Measurements from ENCODE around the gene CENPN. TPM values are rescaled to one million over a fixed set of nuclear protein-coding genes. Genes with fewer than 3 reads are reported as not detected.

The CENPN gene
- total RNA-seq, 2 experiments from 2014 or later: 45.7 to 56.3 TPM

DNA sequence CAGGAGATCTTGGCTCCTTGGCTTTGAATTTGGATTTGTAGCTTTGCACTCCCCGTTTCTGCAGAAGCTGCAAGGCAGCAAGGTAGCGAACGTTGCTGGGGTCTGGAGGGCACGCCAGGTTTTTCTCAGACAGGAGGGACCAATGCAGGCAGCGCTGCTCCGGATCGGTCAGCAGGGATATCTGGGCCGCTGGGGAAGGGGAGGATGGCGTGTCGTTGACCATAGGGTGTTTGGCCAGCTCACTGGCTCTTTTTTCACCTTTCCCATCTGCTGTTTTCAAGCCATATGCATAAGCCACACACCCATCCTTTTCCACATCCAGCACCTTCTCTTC, 54.3 kb downstream of the CENPN start:
- CTCF ChIA-PET: no interaction called here
- H3K27me3 Mint-ChIP-seq: no peaks in the 10 kb centered on the region
- no peaks in the 10 kb centered on the region for H3K36me3 Mint-ChIP-seq (ENCODE audit: low read depth)
- no peaks in the 10 kb centered on the region for H3K9me3 Mint-ChIP-seq (ENCODE audit: low read depth)
- H3K4me1 Mint-ChIP-seq: no peaks in the 10 kb centered on the region
- no peak overlapping the region for H3K27ac Mint-ChIP-seq
- no peak for ATAC-seq
- POLR2A ChIA-PET: no interaction called here
- intact Hi-C loops (cut with DNase I, micrococcal nuclease): no loop called here
- DNase-seq: no peak
- H3K4me3 Mint-ChIP-seq: no peak overlapping the region

DNA sequence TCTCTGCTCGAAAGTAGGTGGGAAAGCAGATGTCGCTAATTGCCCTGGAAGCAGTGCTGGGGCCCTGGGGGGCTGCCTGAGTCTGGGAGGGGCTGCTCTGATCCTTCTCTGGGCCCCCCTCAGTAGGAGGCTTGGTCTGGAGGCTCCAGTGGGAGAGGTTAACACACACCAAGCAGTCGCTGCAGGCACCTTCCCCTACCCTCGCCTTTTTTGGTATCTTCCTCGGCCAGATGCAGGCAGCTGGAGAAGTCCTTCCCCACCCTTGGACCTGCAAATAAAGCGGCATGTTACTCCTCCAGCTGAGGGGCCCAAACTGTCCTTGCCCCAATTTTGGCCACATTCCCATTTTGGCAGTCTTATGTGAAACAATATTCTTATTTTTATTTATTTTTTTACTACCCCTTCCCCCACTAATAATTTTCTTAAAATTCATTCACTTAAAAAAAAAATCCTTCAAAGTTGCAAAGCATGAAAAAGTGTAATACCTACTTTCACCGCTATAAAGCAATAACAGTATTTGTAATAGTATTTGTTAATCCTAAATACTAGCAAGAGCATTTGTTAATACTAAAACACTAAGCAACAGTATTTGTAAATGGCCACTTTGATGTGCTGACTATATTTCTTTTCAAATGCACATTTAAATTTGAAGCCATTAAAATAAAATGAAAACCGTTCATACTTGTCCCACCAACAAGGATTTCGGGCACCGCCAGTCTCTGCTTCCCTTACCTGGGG, 55.0 kb downstream of the CENPN start:
- peaks cover 4% of the 10 kb centered on the region for H3K4me1 Mint-ChIP-seq
- DNase-seq (no peak), ATAC-seq (no peak)
- H3K27ac Mint-ChIP-seq: no peak overlapping the region
- POLR2A ChIA-PET: no interaction called here
- H3K27me3 Mint-ChIP-seq: no peaks in the 10 kb centered on the region
- intact Hi-C loops (cut with DNase I, micrococcal nuclease): no loop called here
- no peak overlapping the region for H3K4me3 Mint-ChIP-seq
- no peaks in the 10 kb centered on the region for H3K9me3 Mint-ChIP-seq (ENCODE audit: low read depth)
- CTCF ChIA-PET: no interaction called here
- H3K36me3 Mint-ChIP-seq (ENCODE audit: low read depth): no peaks in the 10 kb centered on the region

DNA sequence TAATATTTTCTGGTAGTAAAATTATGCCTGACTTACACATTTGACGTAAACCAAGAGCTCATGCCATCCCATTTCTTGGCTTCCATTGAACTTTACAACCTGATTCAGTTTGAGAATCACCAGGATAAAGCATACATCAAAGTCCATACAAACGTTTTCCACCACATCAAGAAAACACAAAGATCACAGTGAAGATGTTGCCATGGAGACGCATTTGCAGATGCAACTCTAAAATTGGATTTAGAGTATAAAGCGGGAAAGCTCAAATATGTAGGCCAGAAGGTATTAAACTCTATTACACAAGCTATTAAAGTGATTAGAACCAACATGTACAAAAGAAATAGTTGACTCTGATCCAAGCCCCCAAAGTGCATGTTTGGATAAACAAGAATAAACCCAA, 59.7 kb downstream of the CENPN start:
- peaks cover 4% of the 10 kb centered on the region for H3K4me1 Mint-ChIP-seq
- H3K9me3 Mint-ChIP-seq (ENCODE audit: low read depth): no peaks in the 10 kb centered on the region
- no peaks in the 10 kb centered on the region for H3K36me3 Mint-ChIP-seq (ENCODE audit: low read depth)
- ATAC-seq (no peak), DNase-seq (no peak)
- CTCF ChIA-PET: interaction anchor here (1.4 kb wide), 1 partner anchor 8 kb away, joined by 3 read pairs; no protein-coding TSS in a partner anchor
- intact Hi-C loops (cut with DNase I, micrococcal nuclease): no loop called here
- H3K27me3 Mint-ChIP-seq: no peaks in the 10 kb centered on the region
- H3K4me3 Mint-ChIP-seq: no peak overlapping the region
- no peak overlapping the region for H3K27ac Mint-ChIP-seq
- POLR2A ChIA-PET: no interaction called here

DNA sequence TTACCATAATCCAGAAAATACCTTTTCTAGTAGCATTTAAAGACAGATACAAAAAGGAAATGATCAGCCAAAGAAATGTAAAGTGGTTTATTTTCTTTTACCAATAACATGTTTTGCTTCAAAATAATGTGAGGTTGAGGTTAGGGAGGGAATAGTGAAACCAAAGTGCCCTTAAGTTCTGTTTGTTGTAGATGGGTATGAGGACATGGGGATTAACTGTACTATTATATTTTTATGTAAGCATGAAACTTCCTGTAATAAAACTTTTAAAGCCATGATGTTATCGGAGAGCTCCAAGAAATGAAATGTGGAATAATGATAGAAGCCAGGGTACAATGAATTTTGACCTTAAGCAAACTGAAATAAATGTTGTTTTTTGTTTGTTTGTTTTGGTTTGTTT, 60.2 kb downstream of the CENPN start:
- intact Hi-C loops (cut with DNase I, micrococcal nuclease): no loop called here
- no peaks in the 10 kb centered on the region for H3K27me3 Mint-ChIP-seq
- CTCF ChIA-PET: interaction anchor here (1.4 kb wide), 1 partner anchor 9 kb away, joined by 3 read pairs; no protein-coding TSS in a partner anchor
- ATAC-seq (no peak), DNase-seq (no peak)
- H3K36me3 Mint-ChIP-seq (ENCODE audit: low read depth): no peaks in the 10 kb centered on the region
- H3K4me3 Mint-ChIP-seq: no peak overlapping the region
- no peaks in the 10 kb centered on the region for H3K9me3 Mint-ChIP-seq (ENCODE audit: low read depth)
- POLR2A ChIA-PET: no interaction called here
- peaks cover 4% of the 10 kb centered on the region for H3K4me1 Mint-ChIP-seq
- H3K27ac Mint-ChIP-seq: no peak overlapping the region

DNA sequence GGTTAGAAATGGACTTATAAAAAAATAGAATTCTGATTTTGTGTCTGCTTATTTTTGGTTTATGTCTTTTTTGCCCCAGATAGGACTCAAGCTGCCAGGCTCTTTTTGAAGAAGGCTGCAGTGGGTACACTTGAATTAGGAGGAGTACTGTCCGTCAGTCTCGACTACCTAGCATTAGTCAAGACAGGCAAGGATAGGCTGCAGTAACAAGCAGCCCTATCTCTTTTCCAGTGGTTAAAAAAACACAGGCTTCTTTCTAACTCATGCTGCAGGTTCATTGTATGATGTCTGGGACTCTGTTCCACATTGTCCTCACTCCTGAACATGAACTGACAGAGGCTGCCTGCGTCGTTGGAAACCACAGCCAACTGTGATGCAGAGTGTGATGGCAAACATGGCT, 62.0 kb downstream of the CENPN start:
- H3K27me3 Mint-ChIP-seq: no peaks in the 10 kb centered on the region
- DNase-seq (no peak), ATAC-seq (no peak)
- ChIA-PET CTCF (no interaction called here), POLR2A (no interaction called here)
- H3K4me3 Mint-ChIP-seq: no peak overlapping the region
- H3K4me1 Mint-ChIP-seq: peaks cover 4% of the 10 kb centered on the region
- no peak overlapping the region for H3K27ac Mint-ChIP-seq
- intact Hi-C loops (cut with DNase I, micrococcal nuclease): no loop called here
- H3K36me3 Mint-ChIP-seq (ENCODE audit: low read depth): no peaks in the 10 kb centered on the region
- no peaks in the 10 kb centered on the region for H3K9me3 Mint-ChIP-seq (ENCODE audit: low read depth)

DNA sequence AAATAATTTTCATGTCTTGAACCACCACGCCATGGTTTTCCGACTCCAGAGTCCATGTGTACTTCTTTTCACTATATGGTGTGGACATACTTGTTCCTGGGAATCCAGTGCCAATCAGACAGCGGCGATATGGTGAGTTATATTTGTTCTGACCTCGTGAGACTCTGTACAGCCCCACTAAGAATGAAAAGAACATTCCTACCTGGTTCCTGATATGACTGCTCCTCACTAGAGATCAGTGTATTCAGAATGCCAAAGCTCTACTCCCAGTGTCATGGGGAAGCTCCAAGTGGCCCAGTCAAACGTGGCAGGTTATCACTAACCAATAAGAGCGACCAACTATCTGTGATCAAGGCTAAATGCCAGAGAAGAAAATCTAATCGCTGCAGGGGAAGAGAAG, 64.0 kb downstream of the CENPN start:
- Mint-ChIP-seq H3K4me1 (peaks cover 8% of the 10 kb centered on the region), H3K27ac (no peak overlapping the region), H3K36me3 (ENCODE audit: low read depth) (no peaks in the 10 kb centered on the region), H3K4me3 (no peak overlapping the region), H3K9me3 (ENCODE audit: low read depth) (no peaks in the 10 kb centered on the region), H3K27me3 (no peaks in the 10 kb centered on the region)
- ChIA-PET POLR2A (no interaction called here), CTCF (interaction anchor here (0.6 kb wide), 1 partner anchor 35 kb away, joined by 3 read pairs; the partner anchor contains the start of gene ATMIN)
- intact Hi-C loops (cut with DNase I, micrococcal nuclease): no loop called here
- DNase-seq (no peak), ATAC-seq (no peak)

DNA sequence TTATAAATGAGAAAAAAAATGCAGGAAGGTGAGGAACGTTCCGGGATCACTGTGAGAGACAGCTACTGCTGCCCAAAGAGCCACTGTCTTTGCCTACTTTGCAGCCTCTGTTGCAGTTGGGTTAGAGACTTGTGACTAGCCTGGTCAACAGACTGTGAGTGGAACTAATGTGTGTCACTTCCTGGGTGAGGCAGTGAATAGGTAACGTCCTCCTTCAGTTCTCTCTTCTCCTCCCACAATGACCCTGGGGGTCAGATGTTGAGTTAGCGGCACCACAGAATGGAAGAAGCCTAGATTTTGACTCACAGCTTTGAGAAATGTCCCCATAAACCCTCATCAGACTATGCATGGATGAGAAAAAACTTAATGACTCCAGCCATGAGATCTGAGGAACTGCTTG, 64.8 kb downstream of the CENPN start:
- ChIA-PET POLR2A (no interaction called here), CTCF (no interaction called here)
- ATAC-seq (no peak), DNase-seq (no peak)
- intact Hi-C loops (cut with DNase I, micrococcal nuclease): no loop called here
- Mint-ChIP-seq H3K9me3 (ENCODE audit: low read depth) (no peaks in the 10 kb centered on the region), H3K27me3 (no peaks in the 10 kb centered on the region), H3K4me3 (no peak overlapping the region), H3K36me3 (ENCODE audit: low read depth) (no peaks in the 10 kb centered on the region), H3K27ac (no peak overlapping the region), H3K4me1 (peaks cover 5% of the 10 kb centered on the region)

DNA sequence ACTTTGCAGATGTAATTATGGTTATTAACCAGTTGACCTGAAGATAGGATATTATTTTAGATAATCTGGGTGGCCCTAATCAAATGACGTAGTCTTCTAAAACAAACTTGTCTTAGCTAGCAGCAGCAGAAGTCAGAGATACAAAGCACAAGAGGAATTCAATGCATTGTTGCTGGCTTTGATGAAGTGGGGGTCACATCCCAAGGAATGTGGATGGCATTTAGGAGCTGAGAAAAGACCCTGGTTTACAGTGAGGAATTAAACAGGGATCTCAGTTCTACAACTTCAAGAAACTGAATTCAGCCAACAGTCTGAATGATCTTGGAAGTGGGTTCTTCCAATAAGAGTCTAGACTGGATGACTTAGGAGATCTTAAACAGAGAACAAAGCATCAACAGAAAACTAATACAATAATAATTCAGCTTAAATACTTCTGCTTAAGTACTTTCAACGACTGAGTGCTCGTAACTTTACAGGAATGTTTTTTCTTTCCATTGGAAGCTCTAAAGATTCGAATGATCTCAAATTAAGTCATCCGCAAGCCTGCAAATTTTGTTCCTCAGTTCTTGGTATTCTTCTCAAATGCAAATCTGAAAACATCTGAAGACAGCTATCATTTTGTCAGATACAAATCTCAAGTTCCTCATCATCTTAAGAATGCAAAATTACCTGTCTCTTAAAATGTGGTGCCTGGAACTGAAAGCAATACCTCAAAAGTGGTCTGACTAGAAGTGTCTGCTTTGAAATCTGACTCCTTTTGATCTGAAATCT, 66.7 kb downstream of the CENPN start:
- H3K9me3 Mint-ChIP-seq (ENCODE audit: low read depth): no peaks in the 10 kb centered on the region
- H3K4me1 Mint-ChIP-seq: peaks cover 7% of the 10 kb centered on the region
- intact Hi-C loops (cut with DNase I, micrococcal nuclease): no loop called here
- H3K27ac Mint-ChIP-seq: no peak overlapping the region
- ChIA-PET CTCF (interaction anchor here (2.8 to 5.4 kb wide), 2 partner anchors 38 to 70 kb away, joined by 8 to 51 read pairs; partner anchors contain the start of gene ATMIN), POLR2A (no interaction called here)
- no peak for DNase-seq
- no peak overlapping the region for H3K4me3 Mint-ChIP-seq
- H3K27me3 Mint-ChIP-seq: no peaks in the 10 kb centered on the region
- H3K36me3 Mint-ChIP-seq (ENCODE audit: low read depth): no peaks in the 10 kb centered on the region
- no peak for ATAC-seq

DNA sequence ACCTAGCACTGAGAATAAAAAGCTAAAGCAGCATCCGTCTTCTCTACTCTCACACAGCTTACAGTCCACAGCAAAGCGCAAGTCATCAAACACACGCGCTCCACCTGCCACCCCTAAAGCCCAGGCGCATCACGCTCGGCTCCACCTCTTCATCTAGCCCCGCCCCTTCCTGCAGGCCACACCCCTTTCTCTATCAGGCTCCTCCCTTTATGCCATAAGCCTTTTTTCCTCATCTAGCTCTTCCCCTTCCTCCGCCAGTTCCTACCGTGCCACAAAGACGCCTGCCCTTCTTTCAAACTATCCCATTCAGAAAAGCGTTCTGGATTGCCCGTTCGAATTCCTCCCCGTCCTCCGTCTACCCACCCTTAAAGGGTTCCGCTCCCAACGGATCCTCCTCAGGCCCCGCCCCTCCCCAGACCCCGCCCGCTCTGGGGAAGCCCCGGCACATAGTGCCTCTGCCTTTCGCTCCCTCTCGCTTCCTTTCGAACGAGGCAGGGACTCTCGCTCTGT, 69.6 kb downstream of the CENPN start:
- ATAC-seq: peak; percentile 88
- H3K27ac Mint-ChIP-seq: no peak overlapping the region
- no peaks in the 10 kb centered on the region for H3K36me3 Mint-ChIP-seq (ENCODE audit: low read depth)
- ChIA-PET POLR2A (interaction anchor here (0.6 to 1.5 kb wide), 3 partner anchors 18 to 582 kb away, joined by 3 to 15 read pairs (median 10); partner anchors contain the start of gene ATMIN), CTCF (interaction anchor here (0.9 to 5.4 kb wide), 6 partner anchors 23 to 135 kb away, joined by 3 to 51 read pairs (median 3); partner anchors contain the start of gene ATMIN)
- H3K4me1 Mint-ChIP-seq: peaks cover 7% of the 10 kb centered on the region
- no peaks in the 10 kb centered on the region for H3K27me3 Mint-ChIP-seq
- H3K4me3 Mint-ChIP-seq: no peak overlapping the region
- DNase-seq: peak; percentile 96
- intact Hi-C loops (cut with DNase I, micrococcal nuclease): loop anchor here (1.0 to 2.0 kb wide), 7 partner anchors 20 to 536 kb away; partner anchors contain the start of genes ATMIN (in 2 of the 2), CENPN (in 2 of the 2), GCSH (in 2 of the 2) and CMIP (in 1 of the 2)
- no peaks in the 10 kb centered on the region for H3K9me3 Mint-ChIP-seq (ENCODE audit: low read depth)

DNA sequence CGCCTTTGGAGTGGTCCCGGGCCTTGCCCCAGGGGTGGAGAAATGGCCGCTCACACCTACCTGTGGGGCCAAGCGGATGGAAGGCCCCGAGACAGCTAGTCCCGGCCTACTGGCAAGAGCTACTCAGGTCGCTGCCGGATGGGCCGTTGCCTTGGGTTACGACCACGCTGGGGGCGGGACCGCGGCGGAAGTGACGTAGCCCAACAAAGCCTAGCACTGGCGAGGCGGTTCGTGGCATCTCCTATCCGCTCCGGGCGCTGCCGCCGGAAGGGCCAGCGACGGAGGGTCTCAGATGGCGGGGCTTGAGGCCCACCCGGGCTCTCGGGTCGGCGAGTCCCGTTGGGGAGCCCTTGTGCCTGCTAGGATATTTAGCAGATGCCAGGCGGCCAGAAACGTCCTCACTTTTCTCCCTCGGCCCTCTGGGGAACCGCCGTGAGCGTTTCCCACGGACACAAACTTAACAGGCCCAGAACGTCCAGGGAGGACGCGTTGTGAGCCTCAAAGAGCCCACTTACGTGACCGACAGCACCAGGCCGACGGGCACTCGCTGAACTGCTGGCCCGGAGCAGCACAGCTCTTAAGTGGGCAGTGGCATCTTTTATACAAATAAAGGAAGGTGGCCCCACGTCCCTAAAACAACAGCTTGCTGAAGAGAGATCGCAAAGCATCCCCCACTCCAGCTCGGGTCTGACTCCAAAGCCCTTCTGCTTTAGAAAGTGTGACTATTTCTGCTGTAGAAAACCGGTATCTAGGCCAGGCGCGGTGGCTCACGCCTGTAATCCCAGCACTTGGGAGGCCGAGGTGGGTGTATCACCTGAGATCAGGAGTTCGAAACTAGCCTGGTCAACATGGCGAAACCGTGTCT, 70.3 kb downstream of the CENPN start, which contains the start of gene C16orf46:
C16orf46 (minus strand) TSS at position 163 of the 865 bp plus-strand sequence. CDS start 13,283 bp downstream, outside the sequence.
- Mint-ChIP-seq H3K27ac (peak within 1 kb of the TSS; percentile 84), H3K27me3 (no peaks in the 10 kb centered on the region), H3K4me1 (peaks cover 7% of the 10 kb centered on the region), H3K9me3 (ENCODE audit: low read depth) (no peaks in the 10 kb centered on the region), H3K4me3 (no peak within 1 kb of the TSS), H3K36me3 (ENCODE audit: low read depth) (no peaks in the 10 kb centered on the region)
- POLR2A ChIA-PET: interaction anchor here (0.6 to 1.5 kb wide), 3 partner anchors 17 to 581 kb away, joined by 3 to 15 read pairs (median 10); partner anchors contain the start of gene ATMIN
- ATAC-seq: peak; percentile 86
- intact Hi-C loops (cut with DNase I, micrococcal nuclease): loop anchor here (1.0 to 2.0 kb wide), 5 partner anchors 19 to 537 kb away; partner anchors contain the start of genes CENPN (in 1 of the 2), CMIP (in 1 of the 2), DYNLRB2 (in 1 of the 2) and GCSH (in 1 of the 2)
- CTCF ChIA-PET: interaction anchor here (0.9 to 5.4 kb wide), 6 partner anchors 17 to 73 kb away, joined by 3 to 51 read pairs (median 4); partner anchors contain the start of genes ATMIN, CENPN and CMC2
- peak; percentile 99 for DNase-seq

DNA sequence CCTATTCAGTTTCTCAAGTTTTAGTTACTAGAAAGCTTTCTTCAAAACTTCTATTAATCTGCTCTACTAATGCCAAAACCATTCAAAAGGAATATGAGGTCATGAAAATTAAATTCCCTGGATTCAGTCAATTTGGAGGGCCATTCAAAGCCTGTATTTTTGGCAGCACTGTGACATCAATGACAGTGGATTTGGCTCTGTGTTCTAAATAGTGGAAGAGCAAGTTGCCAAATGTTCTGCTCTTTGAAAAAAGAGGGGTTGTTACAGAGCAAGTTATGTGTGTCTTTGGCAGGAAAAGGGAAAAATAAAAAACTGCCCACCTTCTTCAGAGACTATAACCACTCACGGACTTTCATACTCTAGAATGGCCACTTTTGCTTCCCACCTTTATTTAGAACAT, 73.2 kb downstream of the CENPN start:
- CTCF ChIA-PET: no interaction called here
- POLR2A ChIA-PET: no interaction called here
- intact Hi-C loops (cut with DNase I, micrococcal nuclease): no loop called here
- Mint-ChIP-seq H3K36me3 (ENCODE audit: low read depth) (no peaks in the 10 kb centered on the region), H3K9me3 (ENCODE audit: low read depth) (no peaks in the 10 kb centered on the region), H3K27me3 (no peaks in the 10 kb centered on the region), H3K4me1 (peaks cover 7% of the 10 kb centered on the region), H3K4me3 (no peak overlapping the region), H3K27ac (no peak overlapping the region)
- no peak for DNase-seq
- no peak for ATAC-seq

Data from activated CD4-positive, alpha-beta T cell treated with anti-CD3 and anti-CD28 coated beads for 36 hours (primary cell).